GM10266 (cell line): Measurements from ENCODE around the gene PDE9A.

ENCODE experiments used
- DNase-seq: peaks from one replicate; pipeline ENCODE4 v3.0.0; 2012; ENCODE audit errors: extremely low spot score
- TF ChIP-seq, protein P1 (sequence below): IDR thresholded peaks from 2 replicates; pipeline ENCODE4 v1.5.1; 2012; ENCODE audit warnings: mild to moderate bottlenecking, low read depth; ENCODE audit not compliant: control insufficient read depth, insufficient read depth; ENCODE audit errors: missing control alignments

PDE9A gene

DNA sequence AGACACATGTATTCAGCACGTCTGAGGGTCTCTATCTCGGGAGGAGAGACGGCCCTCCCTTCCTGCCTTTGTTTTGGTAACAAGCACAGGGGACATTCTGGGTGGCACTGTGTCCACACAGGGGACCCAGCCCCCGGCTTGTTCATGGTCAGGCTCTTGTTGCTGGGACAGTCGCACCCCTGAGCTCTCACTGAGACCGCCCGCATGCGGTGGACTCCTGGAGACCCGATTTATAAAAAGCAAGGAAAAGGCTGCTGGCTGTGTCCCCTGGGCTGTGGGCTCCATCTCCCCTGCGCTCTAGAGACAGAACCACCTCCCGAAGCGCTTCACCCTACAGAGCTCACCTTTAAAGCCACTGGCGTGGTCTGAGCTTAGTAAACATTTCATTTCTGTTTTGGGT, 122.5 kb downstream of the PDE9A start:
- DNase-seq = no peak
- TF ChIP-seq, protein P1, sequence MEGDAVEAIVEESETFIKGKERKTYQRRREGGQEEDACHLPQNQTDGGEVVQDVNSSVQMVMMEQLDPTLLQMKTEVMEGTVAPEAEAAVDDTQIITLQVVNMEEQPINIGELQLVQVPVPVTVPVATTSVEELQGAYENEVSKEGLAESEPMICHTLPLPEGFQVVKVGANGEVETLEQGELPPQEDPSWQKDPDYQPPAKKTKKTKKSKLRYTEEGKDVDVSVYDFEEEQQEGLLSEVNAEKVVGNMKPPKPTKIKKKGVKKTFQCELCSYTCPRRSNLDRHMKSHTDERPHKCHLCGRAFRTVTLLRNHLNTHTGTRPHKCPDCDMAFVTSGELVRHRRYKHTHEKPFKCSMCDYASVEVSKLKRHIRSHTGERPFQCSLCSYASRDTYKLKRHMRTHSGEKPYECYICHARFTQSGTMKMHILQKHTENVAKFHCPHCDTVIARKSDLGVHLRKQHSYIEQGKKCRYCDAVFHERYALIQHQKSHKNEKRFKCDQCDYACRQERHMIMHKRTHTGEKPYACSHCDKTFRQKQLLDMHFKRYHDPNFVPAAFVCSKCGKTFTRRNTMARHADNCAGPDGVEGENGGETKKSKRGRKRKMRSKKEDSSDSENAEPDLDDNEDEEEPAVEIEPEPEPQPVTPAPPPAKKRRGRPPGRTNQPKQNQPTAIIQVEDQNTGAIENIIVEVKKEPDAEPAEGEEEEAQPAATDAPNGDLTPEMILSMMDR = no peak

DNA sequence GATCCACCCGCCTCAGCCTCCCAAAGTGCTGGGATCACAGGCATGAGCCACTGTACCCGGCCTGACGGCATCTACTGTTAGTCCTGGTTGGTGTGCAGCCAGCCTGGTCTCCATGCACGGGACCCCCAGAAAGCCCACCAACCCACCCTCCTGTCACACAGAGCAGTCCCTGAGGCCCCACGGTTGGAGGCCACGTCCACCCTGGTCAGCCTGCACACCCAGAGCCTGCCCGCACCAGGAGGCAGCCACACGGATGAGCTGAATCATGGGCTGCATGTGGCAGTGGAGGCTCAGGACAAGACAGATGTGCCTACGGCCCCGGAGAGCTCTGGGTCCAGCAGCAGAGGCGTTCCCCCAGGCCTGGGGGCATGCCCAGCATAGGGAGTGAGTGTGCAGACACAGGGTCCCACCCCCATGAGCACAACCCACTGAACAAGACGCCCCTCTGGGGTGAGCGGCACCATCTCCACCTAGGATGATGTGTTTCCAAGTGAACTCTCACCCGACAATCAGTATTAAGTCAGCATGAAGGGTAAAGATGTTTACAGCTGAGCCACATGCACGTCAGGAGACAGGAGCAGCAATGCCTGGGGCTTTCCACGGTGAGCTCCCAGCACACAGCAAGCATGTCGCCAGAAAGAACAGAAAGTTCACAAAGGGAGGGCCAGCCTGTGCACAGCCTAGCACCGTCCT, 123.8 kb downstream of the PDE9A start:
- no peak for DNase-seq
- TF ChIP-seq, protein P1 = no peak

DNA sequence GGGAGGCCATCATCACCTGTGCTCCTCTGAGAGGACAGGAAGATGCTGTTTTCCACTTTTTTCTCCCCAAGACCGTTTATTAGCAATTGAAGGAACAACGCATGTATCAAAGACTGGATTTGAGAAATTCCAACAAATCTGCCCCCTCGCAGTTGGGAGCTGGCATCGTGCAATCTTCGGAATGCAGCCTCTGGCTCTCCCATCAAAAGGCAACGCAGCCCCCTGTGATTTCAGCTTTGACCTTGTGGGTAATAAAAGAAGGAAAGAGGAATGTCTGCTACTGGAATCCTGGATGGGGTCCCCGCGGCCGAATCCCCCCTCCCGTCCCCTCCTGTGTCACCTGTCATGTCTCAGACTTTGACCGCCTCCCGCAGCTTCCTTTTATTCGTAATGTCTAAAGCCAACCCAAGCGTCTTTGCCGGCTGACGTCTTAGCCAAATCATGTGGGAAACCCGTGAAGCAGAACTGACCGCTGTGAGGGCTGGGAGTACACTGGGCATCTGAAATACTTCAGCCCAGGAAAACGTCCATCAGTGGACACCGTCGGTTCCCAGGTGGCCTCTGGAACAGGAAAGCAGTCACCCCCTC, 124.4 kb downstream of the PDE9A start:
- DNase-seq = no peak
- TF ChIP-seq, protein P1 = no peak

DNA sequence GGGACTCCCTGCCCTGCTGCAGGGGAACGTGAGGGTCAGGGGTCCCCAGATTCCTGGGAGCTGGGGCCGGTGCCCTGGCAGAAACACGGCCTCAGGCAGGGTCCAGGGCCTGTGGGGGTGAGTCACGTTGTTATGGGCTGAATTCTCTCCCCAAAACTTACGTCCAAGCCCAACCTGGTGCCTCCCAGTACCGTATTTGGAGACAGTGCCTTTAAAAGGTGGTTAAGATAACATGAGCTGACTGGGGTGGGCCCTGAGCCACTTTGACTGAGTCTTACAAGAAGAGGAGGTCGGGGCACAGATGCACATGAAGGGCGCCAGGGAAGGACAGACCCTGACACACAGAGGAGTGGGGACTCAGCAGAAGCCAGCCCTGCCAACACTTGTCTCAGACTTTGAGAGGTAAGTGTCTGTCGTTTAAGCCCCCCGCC, 126.0 kb downstream of the PDE9A start:
- no peak for DNase-seq
- TF ChIP-seq, protein P1 = no peak

DNA sequence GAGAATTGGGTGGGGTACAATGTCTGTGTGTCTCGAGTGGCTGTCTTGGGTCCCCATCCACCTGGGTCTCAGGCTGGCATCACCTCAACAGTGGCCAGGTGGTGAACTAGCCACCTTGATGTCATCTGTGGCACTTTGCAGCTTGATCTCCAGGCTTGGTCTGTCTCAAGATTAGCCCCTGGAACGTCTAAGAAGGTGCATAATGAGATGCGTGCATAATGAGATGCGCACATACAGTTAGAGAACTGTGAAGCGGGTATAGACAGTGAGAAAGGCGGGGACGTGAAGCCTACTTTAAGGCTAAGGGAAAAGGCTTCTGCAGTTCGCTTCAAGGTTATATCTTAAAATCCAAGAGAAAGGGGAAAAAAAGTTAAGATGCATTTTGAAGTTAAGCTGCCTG, 127.2 kb downstream of the PDE9A start:
- TF ChIP-seq, protein P1 = no peak
- no peak for DNase-seq

DNA sequence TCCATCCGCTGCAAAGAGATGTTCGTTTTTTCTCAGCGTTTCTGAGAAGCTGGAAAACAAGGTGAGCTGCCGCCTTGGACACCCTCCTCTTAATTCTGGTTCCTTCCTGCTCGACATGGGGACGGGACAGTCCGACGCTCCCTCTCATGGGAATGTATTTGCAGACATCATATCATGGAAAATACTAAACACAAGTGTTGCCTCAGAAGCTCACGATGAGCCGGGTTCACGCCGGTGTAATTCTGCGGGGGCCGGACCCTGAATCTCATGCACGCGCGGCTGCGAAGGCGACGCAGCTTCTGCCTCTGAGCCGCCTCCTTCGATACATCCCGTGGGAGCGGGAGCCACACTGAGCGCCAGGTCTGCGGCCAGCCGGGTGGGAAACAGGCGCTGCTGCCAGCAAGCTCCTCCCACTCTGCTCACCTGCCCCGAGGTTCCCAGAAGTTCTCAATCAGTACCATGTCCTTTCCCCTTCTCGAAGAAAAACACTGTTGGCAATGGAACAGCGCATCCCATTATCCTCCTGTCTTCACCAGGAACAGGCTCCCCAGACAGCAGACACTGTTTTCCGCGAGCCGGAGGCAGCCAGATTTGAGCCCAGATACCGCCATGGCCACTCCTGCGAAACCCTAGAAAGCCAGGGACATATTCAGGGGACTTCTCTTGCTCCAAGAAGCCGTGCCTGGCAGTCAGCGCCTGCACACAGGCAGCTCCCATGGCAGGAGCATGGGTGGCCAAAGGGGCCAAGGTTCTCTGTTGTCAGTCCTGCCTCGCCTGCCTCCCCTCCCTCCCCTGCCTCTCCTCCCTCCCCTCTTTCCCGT, 127.9 kb downstream of the PDE9A start:
- no peak for DNase-seq
- TF ChIP-seq, protein P1 = no peak
